DND-41 (cell line): ENCODE measurements around the gene ABCA10.

Source experiments
- EZH2 ChIP-seq: IDR thresholded peaks from 3 replicates; pipeline ENCODE4 v1.6.1; 2012; ENCODE audit warnings: borderline replicate concordance, low read depth, mild to moderate bottlenecking, moderate library complexity, low read length, inconsistent platforms; ENCODE audit not compliant: severe bottlenecking
- TF ChIP-seq, protein P1 (sequence below): IDR thresholded peaks from 2 replicates; pipeline ENCODE4 v1.5.1; 2012; ENCODE audit warnings: borderline replicate concordance, low read length, moderate library complexity, mild to moderate bottlenecking; ENCODE audit not compliant: poor library complexity, severe bottlenecking; ENCODE audit errors: extremely low read depth

DNA sequence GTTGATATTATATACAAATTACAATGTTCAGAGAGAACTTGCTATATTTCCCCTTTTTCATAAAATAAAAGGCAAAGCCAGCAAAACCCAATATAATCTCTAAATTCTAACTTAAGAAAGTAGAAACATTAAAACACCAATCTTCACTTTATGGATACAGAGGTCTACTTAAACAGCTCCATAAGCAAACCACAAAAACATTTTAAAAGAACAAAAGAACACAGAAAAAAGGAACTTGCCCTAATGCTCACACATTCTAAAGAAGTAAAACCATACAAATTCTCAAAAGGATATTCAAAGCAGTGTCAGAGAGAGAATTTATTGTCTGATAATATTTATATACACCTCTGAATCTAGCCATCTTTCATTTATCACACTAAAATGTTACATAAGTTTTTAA, 606 bp downstream of the ABCA10 start:
- TF ChIP-seq, protein P1, sequence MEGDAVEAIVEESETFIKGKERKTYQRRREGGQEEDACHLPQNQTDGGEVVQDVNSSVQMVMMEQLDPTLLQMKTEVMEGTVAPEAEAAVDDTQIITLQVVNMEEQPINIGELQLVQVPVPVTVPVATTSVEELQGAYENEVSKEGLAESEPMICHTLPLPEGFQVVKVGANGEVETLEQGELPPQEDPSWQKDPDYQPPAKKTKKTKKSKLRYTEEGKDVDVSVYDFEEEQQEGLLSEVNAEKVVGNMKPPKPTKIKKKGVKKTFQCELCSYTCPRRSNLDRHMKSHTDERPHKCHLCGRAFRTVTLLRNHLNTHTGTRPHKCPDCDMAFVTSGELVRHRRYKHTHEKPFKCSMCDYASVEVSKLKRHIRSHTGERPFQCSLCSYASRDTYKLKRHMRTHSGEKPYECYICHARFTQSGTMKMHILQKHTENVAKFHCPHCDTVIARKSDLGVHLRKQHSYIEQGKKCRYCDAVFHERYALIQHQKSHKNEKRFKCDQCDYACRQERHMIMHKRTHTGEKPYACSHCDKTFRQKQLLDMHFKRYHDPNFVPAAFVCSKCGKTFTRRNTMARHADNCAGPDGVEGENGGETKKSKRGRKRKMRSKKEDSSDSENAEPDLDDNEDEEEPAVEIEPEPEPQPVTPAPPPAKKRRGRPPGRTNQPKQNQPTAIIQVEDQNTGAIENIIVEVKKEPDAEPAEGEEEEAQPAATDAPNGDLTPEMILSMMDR: no peak
- TF ChIP-seq EZH2: no peak
